Stomach (tissue), 9 donors: ENCODE data around the gene AUTS2. TPM values are rescaled to one million over a fixed set of nuclear protein-coding genes. Genes with fewer than 3 reads are reported as not detected.
A peak's percentile ranks its signal among the peaks of the same experiment; 100 is the strongest.

Experiments
- DNase-seq, 2 donors: peaks; one replicate each; pipeline versions ENCODE4 v3.0.0 to v3.0.0-alpha.2; 2013 to 2019
- H3K27ac ChIP-seq, 5 donors: fragments of 200-600 bp in 4 of 5; sonication (generic) in 4 of 5; one replicate each; pipeline ENCODE4 v1.5.1; 2013 to 2019; ENCODE audit warnings: mild to moderate bottlenecking in 1 of 5, moderate library complexity in 1 of 5
- H3K27me3 ChIP-seq, 3 donors: fragments of 200-600 bp; sonication (generic); one replicate each; pipeline ENCODE4 v1.5.1; 2017 to 2019; ENCODE audit warnings: mixed run types in 1 of 3
- H3K36me3 ChIP-seq, 4 donors: fragments of 200-600 bp; sonication (generic); 1 replicate in 3 of 4; 2 replicates in 1 of 4; pipeline ENCODE4 v1.5.1; 2016 to 2019
- H3K4me1 ChIP-seq, 4 donors: fragments of 200-600 bp; sonication (generic); one replicate each; pipeline ENCODE4 v1.5.1; 2016 to 2019
- H3K4me3 ChIP-seq, 4 donors: fragments of 200-600 bp; sonication (generic) in 3 of 4; one replicate each; pipeline ENCODE4 v1.5.1; 2016 to 2019; ENCODE audit warnings: mild to moderate bottlenecking in 1 of 4
- H3K9me3 ChIP-seq, 4 donors: fragments of 200-600 bp; sonication (generic); one replicate each; pipeline ENCODE4 v1.5.1; 2016 to 2019
- EP300 ChIP-seq: sonication (generic); formaldehyde crosslinking; IDR thresholded peaks from one replicate; pipeline ENCODE4 v1.6.1; 2017; ENCODE audit warnings: antibody characterized with exemption
- POLR2A ChIP-seq, 4 donors: fragments of 450-650 bp; IDR thresholded peaks; one replicate each; pipeline ENCODE4 v1.6.1; 2016; ENCODE audit warnings: antibody characterized with exemption in 4 of 4, control low read depth in 2 of 4, mild to moderate bottlenecking in 1 of 4, moderate library complexity in 1 of 4
- POLR2AphosphoS5 ChIP-seq, 3 donors: sonication (generic); formaldehyde crosslinking; IDR thresholded peaks; one replicate each; pipeline ENCODE4 v1.6.1; 2016; ENCODE audit warnings: antibody characterized with exemption in 3 of 3
- WGBS, 5 donors: extraction: QIAGEN DNeasy Blood & Tissue Kit in 3 of 5; methylation state at CpG; one replicate each; pipeline versions ENCODE4 v1.1.5 to v1.1.7; 2013 to 2018; 5-methylcytosine and 5-hydroxymethylcytosine counted together
- intact Hi-C: fragments of 100-400 bp; cut with DNase I; formaldehyde crosslinking; loops from one replicate; pipeline ENCODE4 v1.15.1; 2023; ENCODE audit warnings: low total_unique reads
- polyA plus RNA-seq, 3 donors: library from polyadenylated mRNA; stranded (reverse); fragments of 200-250 nt; gene quantifications; one replicate each; pipeline ENCODE4 v1.2.3, GENCODE V29; 2013
- total RNA-seq, 5 donors: library from RNA; depleted of rRNA; stranded (reverse); fragments of >200 nt; gene quantifications; one replicate each; pipeline versions ENCODE4 v1.1.0 to v1.2.3, GENCODE V29; 2014 to 2016
- TF ChIP-seq, protein P1 (sequence below), 7 experiments: fragments of 450-650 bp in 4 of 7; fragments of 200-600 bp in 3 of 7; sonication (generic) in 3 of 7; IDR thresholded peaks; one replicate each; pipeline ENCODE4 v1.5.1; 2016 to 2019; ENCODE audit warnings: antibody characterized with exemption in 7 of 7, control low read depth in 2 of 7, mild to moderate bottlenecking in 1 of 7
- donor health status: healthy with polysubstance abuse.
- donor health status: Bipolar disorder and iron deficiency.
- donor health status: healthy.

AUTS2 gene
- total and polyA plus RNA-seq, 8 donors = 3.8 to 90.3 (median 38.1) TPM

DNA sequence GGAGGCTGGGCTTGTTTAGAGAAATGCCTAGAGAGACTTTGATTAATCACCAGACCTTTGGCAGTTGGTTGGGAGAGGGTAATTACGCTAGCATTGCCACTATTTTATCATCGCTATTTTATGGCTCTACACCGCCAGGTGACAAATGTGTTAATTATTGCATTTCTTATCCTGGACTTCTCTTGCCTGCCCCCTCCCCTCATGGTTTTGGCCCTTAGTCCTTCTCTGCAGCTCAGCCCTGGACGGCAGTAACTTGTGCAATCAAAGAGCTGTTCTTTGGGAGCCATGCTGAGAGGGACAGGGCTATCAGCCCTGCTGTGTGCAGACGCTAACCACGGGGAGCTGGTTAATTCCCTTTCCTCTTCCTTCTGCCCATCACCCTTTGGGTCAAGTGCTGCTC, 585.0 kb downstream of the AUTS2 start:
- peaks cover 0 to 8% (median 3%) of the 10 kb centered on the region in 4 donors for H3K4me1 ChIP-seq
- no peak overlapping the region for H3K4me3 ChIP-seq
- intact Hi-C loops = no loop called here
- H3K27me3 ChIP-seq = no peaks in the 10 kb centered on the region
- no peak overlapping the region for H3K27ac ChIP-seq
- 61 to 87% (median 75%) methylated on average over 6 of the region's 6 CpGs for WGBS, 5 donors
- DNase-seq = peak in 1 of 2 donors; percentile 40
- TF ChIP-seq, protein P1, sequence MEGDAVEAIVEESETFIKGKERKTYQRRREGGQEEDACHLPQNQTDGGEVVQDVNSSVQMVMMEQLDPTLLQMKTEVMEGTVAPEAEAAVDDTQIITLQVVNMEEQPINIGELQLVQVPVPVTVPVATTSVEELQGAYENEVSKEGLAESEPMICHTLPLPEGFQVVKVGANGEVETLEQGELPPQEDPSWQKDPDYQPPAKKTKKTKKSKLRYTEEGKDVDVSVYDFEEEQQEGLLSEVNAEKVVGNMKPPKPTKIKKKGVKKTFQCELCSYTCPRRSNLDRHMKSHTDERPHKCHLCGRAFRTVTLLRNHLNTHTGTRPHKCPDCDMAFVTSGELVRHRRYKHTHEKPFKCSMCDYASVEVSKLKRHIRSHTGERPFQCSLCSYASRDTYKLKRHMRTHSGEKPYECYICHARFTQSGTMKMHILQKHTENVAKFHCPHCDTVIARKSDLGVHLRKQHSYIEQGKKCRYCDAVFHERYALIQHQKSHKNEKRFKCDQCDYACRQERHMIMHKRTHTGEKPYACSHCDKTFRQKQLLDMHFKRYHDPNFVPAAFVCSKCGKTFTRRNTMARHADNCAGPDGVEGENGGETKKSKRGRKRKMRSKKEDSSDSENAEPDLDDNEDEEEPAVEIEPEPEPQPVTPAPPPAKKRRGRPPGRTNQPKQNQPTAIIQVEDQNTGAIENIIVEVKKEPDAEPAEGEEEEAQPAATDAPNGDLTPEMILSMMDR (IDR thresholded peaks at IDR 0.05) = no peak
- TF ChIP-seq POLR2A (IDR thresholded peaks at IDR 0.05) = no peak
- no peak for TF ChIP-seq POLR2AphosphoS5 (IDR thresholded peaks at IDR 0.05)
- no peak for TF ChIP-seq EP300
- H3K9me3 ChIP-seq = no peaks in the 10 kb centered on the region
- H3K36me3 ChIP-seq = no peaks in the 10 kb centered on the region

- 85 to 92% (median 92%) methylated on average over 4 of the region's 4 CpGs for WGBS, 5 donors
- Histone ChIP-seq H3K36me3 (no peaks in the 10 kb centered on the region), H3K27ac (no peak overlapping the region), H3K27me3 (no peaks in the 10 kb centered on the region), H3K4me3 (no peak overlapping the region), H3K4me1 (peaks cover 0 to 6% (median 0%) of the 10 kb centered on the region in 4 donors), H3K9me3 (no peaks in the 10 kb centered on the region)
- DNase-seq = no peak
- intact Hi-C loops = no loop called here
- TF ChIP-seq POLR2A (IDR thresholded peaks at IDR 0.05) (no peak), POLR2AphosphoS5 (IDR thresholded peaks at IDR 0.05) (no peak)
- TF ChIP-seq, protein P1 (IDR thresholded peaks at IDR 0.05) = no peak
Measured at GRCh38 chr7:70188901-70189650, 590.8 kb downstream of the AUTS2 start.

- no peaks in the 10 kb centered on the region for H3K9me3 ChIP-seq
- TF ChIP-seq EP300 = no peak
- no peak for TF ChIP-seq POLR2AphosphoS5 (IDR thresholded peaks at IDR 0.05)
- TF ChIP-seq, protein P1 (IDR thresholded peaks at IDR 0.05) = no peak
- no peak for TF ChIP-seq POLR2A (IDR thresholded peaks at IDR 0.05)
- intact Hi-C loops = loop anchor here (10.0 kb wide), 1 partner anchor 505 kb away; no protein-coding TSS in a partner anchor
- peaks cover 0 to 6% (median 0%) of the 10 kb centered on the region in 4 donors for H3K4me1 ChIP-seq
- H3K27ac ChIP-seq = no peak overlapping the region
- H3K36me3 ChIP-seq = no peaks in the 10 kb centered on the region
- 78 to 82% (median 81%) methylated on average over 4 of the region's 4 CpGs for WGBS, 5 donors
- no peaks in the 10 kb centered on the region for H3K27me3 ChIP-seq
- no peak overlapping the region for H3K4me3 ChIP-seq
- no peak for DNase-seq
Measured at GRCh38 chr7:70189776-70190175, 591.5 kb downstream of the AUTS2 start.

GRCh38 chr7:70190281-70190680, 592.0 kb downstream of the AUTS2 start:
- 77 to 89% (median 81%) methylated on average over 4 of the region's 4 CpGs for WGBS, 5 donors
- Histone ChIP-seq H3K27ac (no peak overlapping the region), H3K4me1 (peaks cover 0 to 6% (median 0%) of the 10 kb centered on the region in 4 donors), H3K9me3 (no peaks in the 10 kb centered on the region), H3K4me3 (no peak overlapping the region), H3K27me3 (no peaks in the 10 kb centered on the region), H3K36me3 (no peaks in the 10 kb centered on the region)
- DNase-seq = no peak
- TF ChIP-seq POLR2A (IDR thresholded peaks at IDR 0.05) = no peak
- intact Hi-C loops = loop anchor here (10.0 kb wide), 1 partner anchor 505 kb away; no protein-coding TSS in a partner anchor

DNA sequence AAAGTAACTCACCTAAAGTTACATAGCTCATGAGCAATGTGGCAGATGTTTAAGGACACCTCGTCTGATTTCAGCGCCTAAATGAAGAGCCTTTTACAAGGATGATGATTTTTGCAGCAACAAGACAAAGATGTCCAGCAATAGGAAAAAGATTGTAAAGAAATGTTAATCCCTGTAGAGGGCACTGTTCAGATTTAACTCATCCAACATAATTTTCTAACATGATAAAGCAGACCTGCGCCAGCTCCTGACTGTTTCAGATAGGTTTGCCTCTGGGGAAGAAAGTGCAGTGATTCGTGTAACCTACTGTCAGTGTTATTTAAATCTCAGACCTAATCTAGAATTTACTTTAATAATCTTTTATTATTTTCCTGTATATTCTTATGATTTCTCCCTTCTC, 595.2 kb downstream of the AUTS2 start:
- Histone ChIP-seq H3K4me3 (no peak overlapping the region), H3K9me3 (no peaks in the 10 kb centered on the region), H3K27me3 (no peaks in the 10 kb centered on the region), H3K36me3 (no peaks in the 10 kb centered on the region), H3K4me1 (peaks cover 0 to 6% (median 0%) of the 10 kb centered on the region in 4 donors), H3K27ac (no peak overlapping the region)
- WGBS, 5 donors = 43 to 59% (median 57%) methylated on average over 4 of the region's 4 CpGs
- intact Hi-C loops = loop anchor here (10.0 kb wide), 1 partner anchor 501 kb away; no protein-coding TSS in a partner anchor
- TF ChIP-seq, protein P1 (IDR thresholded peaks at IDR 0.05) = peak in 1 of 7 experiments; percentile 34
- TF ChIP-seq POLR2A (IDR thresholded peaks at IDR 0.05) = no peak
- DNase-seq = peak in 1 of 2 donors; percentile 45
